NCI-H446 (cell line): ENCODE data around the gene ZNF775.

Source experiments
- DNase-seq, 2 experiments: peaks; one replicate each; lab custom pipeline; 2025; lab: John Stamatoyannopoulos, UW

Gene ZNF775

DNA sequence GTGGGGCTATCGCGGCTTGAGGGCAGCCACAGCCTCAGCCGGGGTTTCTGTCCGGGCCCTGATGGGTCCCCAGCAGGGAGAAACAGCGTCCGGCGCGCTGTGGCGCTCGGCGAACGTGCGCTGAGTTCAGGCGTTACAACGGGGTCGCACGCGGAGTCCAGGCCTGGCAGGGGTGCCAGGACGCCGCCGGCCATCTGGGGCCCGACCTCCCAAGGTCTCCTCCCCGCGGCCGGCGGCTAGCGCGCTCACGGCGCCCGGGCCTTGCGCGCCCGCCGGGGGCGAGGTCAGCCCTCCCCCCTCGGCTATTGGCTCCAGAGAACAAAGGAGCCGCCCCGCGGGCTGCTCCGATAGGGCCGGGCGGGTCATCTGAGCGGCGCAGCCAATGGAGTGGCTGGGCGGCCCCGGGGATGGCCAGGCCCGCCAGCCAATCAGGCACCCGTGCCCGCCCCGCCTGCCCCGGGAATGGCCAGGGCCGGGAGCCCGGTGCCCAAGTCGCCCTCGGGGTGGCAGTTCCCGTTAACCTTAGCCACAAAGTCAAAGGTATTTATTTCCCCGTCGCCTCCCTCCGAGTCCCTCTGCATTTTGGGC, at the start of gene ZNF775:
Gene ZNF775, plus strand, starts transcription at position 478 of the 588 bp plus-strand sequence. CDS start 9,141 bp downstream, outside the sequence.
- DNase-seq: peak; percentile 60 to 95

DNA sequence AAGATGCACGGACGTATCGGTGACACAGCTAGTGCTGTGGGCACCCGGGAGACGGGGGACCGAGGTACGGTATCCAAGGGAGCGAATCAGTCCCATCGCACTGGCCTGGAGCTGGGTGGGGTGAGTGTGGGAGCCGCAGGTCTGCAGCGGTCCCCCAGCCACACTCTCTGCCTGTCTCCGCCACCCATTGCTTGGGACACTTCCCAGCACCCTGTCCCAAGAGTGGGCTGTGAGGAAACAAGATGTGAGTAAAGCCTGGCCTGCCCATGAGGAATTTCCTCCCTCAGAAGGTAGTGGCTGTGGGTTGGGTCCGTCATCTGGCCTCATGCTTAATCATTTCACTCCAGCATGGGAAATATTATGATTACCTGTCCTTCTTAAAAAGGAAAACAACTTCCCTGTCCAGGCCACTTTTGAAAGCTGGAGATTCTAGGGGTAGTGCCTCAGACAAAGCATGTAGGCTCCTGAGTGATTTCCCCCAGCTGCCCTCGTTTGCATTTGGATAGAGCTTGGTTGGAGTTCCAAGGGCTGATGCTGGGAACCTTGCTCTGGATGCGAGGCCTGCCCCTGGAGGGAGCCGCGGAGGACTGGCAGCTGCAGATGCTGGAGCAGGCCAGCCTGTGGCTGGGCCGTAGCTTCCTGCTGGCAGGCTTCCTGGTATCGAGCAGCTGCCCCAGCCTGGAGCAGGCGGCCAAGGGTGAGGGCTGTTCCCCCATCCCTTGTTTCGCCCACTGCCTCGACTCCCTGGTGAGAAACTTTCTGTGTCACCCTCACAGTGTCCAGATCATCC, 49.6 kb upstream of the ZNF775 start:
- peak in 1 of 2 experiments; percentile 24 for DNase-seq

DNA sequence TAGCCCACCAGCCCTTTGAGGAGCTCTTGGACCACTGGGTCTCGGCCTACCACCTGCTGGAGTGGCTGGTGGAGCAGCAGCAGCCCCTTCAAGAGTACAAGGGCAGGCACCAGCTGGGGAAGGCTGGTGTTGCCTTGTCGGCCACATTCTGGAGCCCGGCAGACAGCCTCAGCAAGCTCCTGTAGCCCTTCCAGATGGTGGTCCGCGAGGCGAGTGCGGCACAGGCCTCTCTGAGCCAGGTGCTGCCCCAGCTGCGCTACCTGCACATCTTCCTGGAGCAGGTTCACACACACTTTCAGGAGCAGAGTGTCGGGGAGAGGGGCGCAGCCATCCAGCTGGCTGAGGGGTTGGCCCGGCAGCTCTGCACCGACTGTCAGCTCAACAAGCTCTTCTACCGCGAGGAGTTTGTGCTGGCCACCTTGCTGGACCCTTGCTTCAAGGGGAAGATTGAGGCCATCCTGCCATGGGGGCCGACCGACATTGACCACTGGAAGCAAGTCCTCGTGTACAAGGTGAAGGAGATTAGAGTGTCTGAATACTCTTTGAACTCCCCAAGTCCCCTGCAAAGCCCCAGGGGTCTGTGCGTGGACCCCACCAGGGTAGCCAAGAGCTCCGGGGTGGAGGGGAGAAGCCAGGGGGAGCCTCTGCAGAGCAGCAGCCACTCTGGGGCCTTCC, 48.8 kb upstream of the ZNF775 start:
- DNase-seq: no peak

DNA sequence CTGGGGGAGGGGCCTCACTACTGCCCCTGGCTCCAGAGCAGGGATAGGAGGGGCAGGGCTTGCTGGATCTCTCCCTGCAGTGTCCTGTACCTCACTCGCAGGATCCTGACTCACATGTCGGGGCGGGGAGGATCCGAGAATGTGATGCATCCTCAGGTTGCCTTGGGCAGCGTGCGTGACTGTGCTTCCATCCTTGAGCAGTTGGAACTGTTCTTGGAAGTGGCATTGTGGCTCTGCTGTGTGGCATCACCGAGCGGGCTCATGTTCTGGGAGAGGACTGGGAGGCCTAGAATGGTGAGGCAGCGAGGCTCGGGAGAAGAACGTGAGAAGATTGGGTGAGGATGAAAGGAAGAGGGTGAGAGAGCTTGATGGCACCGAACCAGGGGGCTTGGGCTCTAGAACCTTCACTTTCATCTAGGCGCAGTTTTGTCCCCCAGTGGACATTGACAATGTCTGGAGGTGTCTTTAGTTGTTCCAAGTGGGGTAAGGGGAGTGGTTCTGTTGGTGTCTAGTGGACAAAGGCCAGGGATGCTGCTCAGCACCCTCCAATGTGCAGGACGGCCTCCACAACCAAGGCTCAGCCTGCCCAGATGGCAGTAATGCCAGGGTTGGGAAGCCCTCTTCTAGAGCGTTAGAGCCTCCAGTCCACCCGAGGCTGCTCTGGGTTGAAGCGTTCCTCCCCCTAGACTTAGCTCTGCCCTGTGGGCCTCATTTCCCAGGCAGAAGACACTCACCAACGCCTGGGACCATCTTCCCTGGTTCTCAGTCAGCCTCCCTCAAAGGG, 46.1 kb upstream of the ZNF775 start:
- no peak for DNase-seq

DNA sequence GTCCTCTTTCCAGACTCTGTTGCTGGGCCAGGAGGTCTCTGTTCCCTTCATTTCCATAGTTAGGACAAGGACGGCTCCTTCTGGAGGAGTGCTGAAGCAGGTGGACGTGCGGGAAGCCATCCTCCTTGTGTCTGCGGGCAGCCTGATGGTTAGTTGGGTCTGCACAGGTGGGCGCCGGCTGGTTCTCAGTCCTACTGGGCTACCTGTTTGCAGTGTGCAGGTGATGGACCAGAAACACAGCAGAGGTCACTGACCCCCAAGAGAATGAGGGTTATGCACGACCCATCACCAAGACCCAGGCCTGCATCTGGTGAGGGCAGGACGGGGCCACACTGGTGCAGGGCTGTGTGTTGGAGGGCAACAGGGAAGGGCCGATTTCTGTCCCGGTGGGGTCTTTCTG, 45.5 kb upstream of the ZNF775 start:
- no peak for DNase-seq

DNA sequence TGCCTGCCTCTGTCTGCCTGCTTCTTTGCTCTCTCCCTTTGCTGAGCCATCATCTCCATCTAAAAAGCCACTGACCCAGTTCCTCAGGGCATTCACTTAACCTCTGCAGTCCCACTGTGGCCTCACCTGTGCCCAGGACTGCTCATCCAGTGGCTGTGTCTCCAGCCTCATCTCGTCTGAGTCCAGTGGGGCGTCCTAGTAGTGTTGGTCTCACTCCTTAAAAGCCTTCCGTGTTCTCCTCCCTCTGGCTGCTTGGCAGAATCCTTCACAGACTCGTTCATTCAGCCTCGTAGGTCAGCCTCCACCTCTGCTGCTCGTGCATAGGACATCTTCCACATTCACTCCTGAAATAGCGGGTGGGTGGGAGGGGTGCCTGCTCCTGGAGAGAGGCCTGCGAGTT, 45.0 kb upstream of the ZNF775 start:
- DNase-seq: no peak

DNA sequence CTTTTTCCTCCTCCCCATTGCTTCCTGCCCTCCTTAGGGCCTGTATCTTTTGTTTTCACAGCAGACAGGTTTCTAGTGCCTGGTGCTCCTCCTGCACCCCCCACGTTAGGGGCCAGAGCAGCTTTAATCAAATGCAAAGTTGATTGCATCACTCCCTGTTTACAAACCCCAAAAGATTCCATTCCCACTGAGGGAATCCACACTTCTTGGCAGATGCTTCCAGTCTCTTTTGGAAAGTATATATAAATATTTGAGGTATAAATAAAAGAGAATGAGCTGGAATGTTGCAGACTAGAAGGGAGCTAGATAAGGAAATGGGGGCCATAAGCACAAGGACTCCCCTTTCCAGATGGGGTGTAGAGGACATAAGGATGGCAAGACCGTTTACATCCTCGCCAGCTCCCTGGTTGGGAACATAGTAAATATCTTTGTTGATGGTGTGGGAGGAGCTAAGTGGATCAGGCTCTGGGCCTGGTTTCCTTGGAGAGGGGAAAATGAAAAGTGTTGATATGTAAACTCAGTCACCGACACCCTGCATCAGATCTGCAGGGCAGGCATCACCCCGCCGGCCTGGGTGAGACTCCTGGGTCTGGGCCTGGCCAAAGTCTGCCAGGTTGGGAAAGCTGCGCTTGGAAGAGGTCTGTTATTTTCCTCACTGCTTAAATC, 43.9 kb upstream of the ZNF775 start:
- DNase-seq: no peak

DNA sequence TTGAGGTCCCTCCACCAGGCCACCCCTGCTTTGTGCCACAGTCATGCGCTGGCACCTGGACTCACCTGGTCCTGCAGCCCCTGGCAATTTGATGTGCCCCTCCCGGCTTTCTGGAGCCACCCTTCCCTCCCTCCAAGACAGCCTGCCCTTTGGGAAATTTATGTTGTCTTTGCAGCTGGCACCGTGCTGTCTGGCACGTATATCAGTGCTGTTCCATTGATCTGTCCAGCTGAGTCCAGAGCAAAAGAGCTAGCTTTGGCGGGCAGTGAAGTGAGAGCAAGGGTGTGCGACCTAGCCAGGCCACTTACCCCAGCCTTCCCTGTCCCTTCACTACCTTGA, 43.4 kb upstream of the ZNF775 start:
- no peak for DNase-seq

DNA sequence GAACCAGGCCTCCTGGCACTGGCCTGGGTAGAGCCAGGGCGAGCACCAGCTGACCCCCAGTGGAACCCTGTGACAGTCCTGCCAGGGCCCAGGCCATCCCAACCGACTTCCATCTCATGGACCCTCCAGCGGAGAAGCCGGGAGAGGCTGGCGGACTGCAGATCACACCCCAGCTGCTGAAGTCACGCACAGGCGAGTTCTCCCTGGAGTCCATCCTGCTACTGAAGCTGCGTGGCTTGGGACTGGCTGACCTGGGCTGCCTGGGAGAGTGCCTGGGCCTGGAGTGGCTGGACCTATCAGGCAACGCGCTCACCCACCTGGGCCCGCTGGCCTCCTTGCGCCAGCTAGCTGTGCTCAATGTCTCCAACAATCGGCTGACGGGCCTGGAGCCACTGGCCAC, 42.4 kb upstream of the ZNF775 start:
- DNase-seq: no peak

DNA sequence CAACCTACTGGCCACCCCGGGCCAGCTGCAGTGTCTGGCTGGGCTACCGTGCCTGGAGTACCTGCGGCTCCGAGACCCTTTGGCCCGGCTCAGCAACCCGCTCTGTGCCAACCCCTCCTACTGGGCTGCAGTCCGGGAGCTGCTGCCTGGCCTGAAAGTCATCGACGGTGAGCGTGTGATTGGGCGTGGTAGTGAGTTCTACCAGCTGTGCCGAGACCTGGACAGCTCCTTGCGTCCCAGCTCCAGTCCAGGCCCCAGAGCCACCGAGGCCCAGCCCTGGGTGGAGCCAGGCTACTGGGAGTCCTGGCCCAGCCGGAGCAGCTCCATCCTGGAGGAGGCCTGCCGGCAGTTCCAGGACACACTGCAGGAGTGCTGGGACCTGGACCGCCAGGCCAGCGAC, 42.0 kb upstream of the ZNF775 start:
- DNase-seq: no peak

DNA sequence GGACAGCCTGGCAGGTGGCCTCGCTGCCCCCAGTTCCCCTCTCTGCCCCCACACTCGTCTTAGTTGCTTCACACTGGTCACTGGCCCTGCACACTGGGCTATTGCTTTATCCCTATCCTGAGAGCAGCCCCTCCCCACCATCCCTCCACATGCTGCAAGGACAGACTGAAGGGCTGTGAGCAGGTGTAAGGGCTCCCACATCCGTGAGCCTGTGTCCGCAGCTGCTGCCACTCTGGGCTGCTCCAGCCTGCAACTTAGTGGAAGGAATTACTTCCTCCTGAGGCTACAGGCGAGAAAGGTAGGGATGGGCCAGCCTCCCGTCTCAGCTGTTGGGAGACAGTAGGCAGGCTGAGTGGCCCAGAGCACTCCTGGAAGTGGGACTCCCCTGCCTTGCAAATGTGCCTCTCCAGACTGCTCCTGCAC, 41.5 kb upstream of the ZNF775 start:
- no peak for DNase-seq

DNA sequence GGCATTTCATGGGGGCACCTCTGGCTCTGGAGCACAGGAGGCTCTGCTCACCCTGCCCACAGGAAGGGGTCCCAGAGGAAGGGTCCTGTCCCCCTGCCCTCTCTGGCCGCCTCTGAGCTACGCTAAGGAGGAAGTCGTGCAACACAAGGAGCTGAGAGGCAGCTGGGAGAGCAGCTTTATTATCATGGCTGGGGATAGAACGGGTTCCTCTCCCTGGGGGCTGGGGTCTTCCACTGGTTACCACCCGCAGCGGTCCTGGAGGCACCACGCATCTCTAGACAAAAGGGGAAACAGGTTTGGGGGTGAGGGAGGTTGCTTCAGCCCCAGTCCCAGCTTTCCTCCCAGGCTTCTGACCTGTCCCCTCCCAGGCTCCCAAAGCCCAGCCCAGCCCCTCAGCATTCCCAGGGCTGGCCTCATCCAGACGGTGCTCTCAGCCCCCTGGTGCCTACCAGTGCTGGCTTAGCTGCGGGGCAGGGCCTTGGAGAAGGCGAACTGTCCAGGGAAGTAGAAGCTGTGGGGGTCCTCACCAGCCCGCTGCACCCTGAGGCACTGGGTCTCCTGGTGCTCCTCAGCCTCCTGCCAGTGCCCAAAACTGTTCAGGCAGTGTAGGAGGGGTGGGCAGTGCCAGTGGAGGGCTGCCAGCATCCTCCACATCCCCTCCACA, 40.8 kb upstream of the ZNF775 start:
- DNase-seq: no peak

DNA sequence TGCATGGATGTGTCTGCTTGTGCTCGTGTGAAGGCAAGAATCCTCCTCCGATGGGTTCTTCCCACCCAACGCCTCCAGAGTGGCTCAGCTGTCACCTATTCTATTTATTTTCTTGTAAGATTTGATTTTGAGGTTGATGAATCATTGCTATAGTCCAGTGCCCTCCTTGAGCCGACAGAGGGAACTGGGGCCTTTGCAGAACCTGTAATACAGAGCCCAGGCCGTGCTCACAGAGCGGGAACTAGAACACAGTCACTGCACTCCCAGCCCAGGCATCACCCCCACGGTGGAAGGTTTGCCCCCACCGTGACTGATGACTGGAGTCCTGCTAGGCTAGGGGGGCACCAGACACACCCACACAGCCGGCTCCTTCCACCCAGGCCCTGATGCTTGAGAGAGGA, 39.7 kb upstream of the ZNF775 start:
- no peak for DNase-seq

DNA sequence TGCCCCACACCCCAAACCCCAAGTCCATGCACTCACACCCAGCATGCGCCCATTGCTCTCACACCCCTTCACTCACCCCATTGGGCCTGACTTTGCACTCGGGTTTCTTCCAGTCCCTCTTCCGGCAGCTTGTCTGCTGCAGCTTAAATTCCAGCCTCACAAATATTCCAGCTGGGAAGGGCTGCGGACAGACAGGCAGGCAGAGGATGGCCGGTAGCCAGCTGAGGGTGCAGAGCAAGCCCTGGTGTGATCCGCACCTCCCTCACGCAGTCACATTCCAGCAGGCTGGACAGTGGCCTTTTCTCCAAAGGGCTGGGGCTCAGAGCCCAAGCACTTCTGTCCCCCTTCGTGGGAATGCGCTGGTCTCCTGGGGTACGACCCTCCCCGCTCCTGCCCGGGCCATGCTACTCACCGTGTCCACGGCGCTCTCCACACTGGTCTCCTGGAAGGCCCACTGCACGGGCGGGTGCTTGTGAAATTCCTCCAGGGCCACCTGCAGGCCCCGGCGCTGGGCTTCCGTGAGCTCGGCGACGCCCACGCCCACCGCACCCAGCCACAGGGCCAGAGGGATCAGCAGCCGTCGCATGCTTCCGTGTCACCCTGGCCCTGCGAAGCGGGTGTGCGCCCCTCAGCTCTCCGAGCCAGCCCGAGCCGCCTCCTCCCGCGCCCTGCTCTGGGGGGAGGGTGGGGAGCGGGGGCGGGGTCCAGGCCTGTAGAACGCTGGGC, 38.9 kb upstream of the ZNF775 start:
- no peak for DNase-seq

DNA sequence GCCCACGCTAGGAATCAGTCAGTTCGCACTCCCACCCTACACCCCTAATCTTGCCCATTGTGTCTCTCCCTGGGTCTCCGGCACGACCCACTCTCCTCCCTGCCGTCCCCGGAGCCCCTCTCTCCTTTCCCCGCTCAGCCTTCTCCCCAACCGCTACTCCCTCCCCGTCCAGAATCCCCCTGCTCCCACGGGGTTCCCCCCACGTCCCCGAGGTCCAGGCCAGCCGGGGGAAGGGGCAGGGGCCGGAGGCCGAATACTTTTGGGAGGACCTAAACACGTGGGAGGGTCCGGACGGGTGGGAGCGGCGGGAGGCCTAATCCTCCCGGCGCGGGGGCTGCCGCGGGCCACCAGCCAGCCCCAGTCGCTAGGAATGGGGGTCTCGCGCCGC, 38.3 kb upstream of the ZNF775 start:
- no peak for DNase-seq

DNA sequence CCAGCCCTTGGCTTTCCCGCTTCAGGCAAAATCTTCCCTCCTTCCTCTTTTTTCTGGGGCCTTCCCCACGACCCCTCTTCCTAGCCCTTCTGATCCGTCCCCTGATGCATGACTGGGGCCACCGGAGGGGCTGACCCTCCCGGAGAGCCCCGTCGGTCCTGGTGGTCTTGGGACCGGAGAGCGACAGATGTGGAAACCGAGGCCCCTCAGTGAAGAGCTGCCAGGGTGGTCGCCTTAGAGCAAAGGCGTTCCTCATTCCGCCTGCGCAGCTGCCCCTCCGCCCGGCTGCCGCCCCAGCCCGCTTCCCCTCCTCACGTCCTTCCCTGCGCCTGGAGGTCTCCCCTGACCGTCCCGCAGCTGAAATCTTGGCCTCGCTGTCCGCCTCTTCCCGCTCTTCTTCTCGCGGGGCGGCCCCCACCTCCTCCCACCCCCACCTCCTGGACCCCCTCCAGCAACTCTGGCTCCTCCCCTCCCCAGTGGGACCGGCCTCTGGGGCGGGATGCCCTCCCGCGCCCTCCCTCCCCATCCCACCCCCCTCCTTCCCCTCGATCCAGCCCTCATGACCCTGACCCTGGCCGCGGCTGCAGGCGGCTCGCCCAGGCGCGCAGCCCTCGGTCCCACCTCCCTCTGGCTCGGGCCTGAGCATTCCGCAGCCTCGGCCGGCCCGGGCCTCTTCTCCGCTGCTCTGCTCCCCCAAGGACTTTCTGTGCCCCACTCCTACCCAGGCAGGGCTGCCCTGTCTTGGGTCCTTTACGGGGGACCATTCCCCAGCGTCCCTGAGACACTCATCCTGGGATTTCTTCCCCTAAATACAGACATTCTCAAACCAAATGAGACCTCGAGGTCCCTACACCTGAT, 37.6 kb upstream of the ZNF775 start, which contains the start of gene RARRES2:
Gene RARRES2, minus strand, starts transcription at position 367 of the 858 bp plus-strand sequence. CDS start 1,020 bp downstream, outside the sequence.
- no peak for DNase-seq

DNA sequence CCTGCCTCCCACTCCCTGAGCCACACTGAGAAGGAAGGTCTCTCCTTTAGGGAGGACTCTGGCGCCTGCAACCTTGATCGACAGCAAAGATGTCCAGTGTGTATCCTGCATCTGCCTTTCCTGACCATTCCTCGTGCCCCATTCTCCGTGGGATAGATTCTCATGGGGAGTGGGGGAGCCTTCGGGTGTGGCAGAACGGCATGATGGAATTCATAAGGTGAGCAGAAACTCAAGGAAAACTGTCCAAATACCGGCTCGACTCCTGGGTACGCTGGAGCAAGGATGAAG, 37.1 kb upstream of the ZNF775 start:
- DNase-seq: no peak

DNA sequence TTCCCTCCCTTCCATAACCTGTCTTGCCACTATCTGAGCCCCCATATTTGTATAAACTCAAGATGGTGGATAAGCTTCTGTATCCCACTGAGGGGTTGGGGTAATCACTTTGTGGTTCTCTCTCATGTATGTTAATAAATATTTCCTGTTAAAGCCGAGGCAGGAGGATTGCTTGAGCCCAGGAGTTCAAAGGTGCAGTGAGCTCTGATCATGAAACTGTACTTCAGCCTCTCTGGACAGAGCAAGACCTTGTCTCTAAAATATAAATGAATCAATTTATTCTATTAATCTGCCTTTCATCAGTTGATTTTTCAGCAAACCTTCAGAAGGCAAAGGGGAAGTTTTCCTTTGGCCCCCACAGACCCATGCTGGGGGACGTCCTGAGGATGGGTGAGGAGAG, 35.9 kb upstream of the ZNF775 start:
- no peak for DNase-seq

DNA sequence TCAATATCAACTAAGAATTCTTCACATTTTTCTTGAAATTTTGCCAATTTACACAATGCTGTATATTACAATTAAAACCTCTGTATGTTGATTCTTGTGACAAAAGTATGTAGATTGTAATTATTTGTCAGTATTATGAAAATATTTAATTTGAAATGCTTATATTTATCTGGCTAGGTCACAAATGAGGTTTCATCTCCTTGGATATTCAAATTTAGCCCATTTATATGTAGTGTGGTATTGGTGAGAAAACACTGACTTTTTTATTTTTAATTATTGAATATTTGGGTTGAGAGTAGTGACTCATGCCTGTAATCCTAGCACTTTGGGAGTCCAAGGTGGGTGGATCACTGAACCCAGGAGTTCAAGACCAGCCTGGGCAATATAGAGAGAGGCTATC, 34.8 kb upstream of the ZNF775 start:
- DNase-seq: no peak

DNA sequence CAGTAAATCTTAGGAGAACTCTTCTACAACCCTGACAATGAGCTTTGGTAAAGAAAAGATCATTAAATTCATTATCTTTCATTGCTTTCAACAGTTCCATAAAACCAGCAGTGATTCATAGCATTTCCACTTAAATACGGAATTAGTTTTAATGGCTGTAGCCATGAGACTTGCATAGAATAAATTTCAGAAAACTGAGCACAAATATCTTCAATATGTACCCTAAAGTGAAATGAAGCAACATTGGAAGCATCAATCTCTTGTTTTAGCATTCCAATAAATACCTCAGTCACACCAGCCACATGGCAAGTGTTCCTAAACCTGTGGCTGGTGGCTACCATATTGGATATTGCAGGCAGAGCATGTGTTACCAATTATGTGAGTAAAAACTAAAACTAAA, 34.1 kb upstream of the ZNF775 start:
- DNase-seq: no peak
